Common myeloid progenitor, CD34-positive (primary cell): ENCODE measurements around the gene ASTN2.

Experiments
- CTCF ChIA-PET: fragments of 350-600 bp; sonication (Branson Sonifier 250); formaldehyde crosslinking; loops from one replicate; lab custom pipeline; 2021; ENCODE audit warnings: antibody characterized with exemption; lab: Charles Lee
- POLR2A ChIA-PET: fragments of 350-600 bp; sonication (Branson Sonifier 250); formaldehyde crosslinking; loops from one replicate; lab custom pipeline; 2021; ENCODE audit warnings: antibody characterized with exemption; lab: Charles Lee
- DNase-seq, 3 donors: peaks; one replicate each; pipeline versions ENCODE4 v3.0.0 to v3.0.0-alpha.2; 2013
- H3K27ac ChIP-seq, 2 experiments: 1 replicate in 1 of 2; 2 replicates in 1 of 2; pipeline ENCODE4 v1.7.0; 2013; ENCODE audit warnings: inconsistent platforms in 2 of 2, low read length in 2 of 2, mild to moderate bottlenecking in 2 of 2, low read depth in 1 of 2, moderate library complexity in 1 of 2; ENCODE audit not compliant: severe bottlenecking in 2 of 2, insufficient read depth in 1 of 2, poor library complexity in 1 of 2
- H3K27me3 ChIP-seq, 5 experiments: replicated peaks in 2 of 5; 1 replicate in 3 of 5; 2 replicates in 2 of 5; pipeline versions ENCODE4 v1.6.1 to v1.7.0; 2013; ENCODE audit warnings: low read length in 4 of 5, mild to moderate bottlenecking in 2 of 5, moderate library complexity in 2 of 5, inconsistent platforms in 1 of 5; ENCODE audit not compliant: insufficient read depth in 5 of 5, control insufficient read depth in 4 of 5
- H3K36me3 ChIP-seq, 4 experiments: 1 replicate in 2 of 4; 2 replicates in 2 of 4; pipeline versions ENCODE4 v1.6.1 to v1.7.0; 2013; ENCODE audit warnings: low read length in 3 of 4, control low read depth in 1 of 4, mild to moderate bottlenecking in 1 of 4; ENCODE audit not compliant: control insufficient read depth in 4 of 4, insufficient read depth in 4 of 4
- H3K4me1 ChIP-seq, 4 experiments: 1 replicate in 3 of 4; 2 replicates in 1 of 4; pipeline versions ENCODE4 v1.6.1 to v1.7.1; 2013; ENCODE audit warnings: low read length in 3 of 4, mild to moderate bottlenecking in 3 of 4, control low read depth in 1 of 4, inconsistent platforms in 1 of 4, moderate library complexity in 1 of 4; ENCODE audit not compliant: control insufficient read depth in 4 of 4, insufficient read depth in 4 of 4; ENCODE audit errors: control extremely low read depth in 1 of 4
- H3K4me3 ChIP-seq, 7 experiments: 1 replicate in 4 of 7; 2 replicates in 3 of 7; pipeline versions ENCODE4 v1.5.1 to v1.7.0; 2013; ENCODE audit warnings: mild to moderate bottlenecking in 7 of 7, low read length in 6 of 7, moderate library complexity in 6 of 7, inconsistent platforms in 2 of 7, low read depth in 2 of 7, control low read depth in 1 of 7; ENCODE audit not compliant: insufficient read depth in 4 of 7, control insufficient read depth in 1 of 7; ENCODE audit errors: extremely low read depth in 1 of 7
- H3K9me3 ChIP-seq, 5 experiments: 1 replicate in 4 of 5; 2 replicates in 1 of 5; pipeline versions ENCODE4 v1.6.1 to v1.7.1; 2013; ENCODE audit warnings: low read length in 4 of 5, mild to moderate bottlenecking in 2 of 5, inconsistent platforms in 1 of 5, low read depth in 1 of 5, moderate library complexity in 1 of 5; ENCODE audit not compliant: control insufficient read depth in 4 of 5, insufficient read depth in 2 of 5; ENCODE audit errors: control extremely low read depth in 1 of 5
- WGBS: methylation state at CpG from one replicate; pipeline ENCODE4 v1.1.5; 2013; ENCODE audit not compliant: insufficient coverage; 5-methylcytosine and 5-hydroxymethylcytosine counted together

Gene ASTN2

GRCh38 chr9:116543731-116544400 lies 871.0 kb downstream of the ASTN2 start:
- Histone ChIP-seq H3K4me3 (no peak overlapping the region), H3K4me1 (peaks cover 0 to 11% (median 0%) of the 10 kb centered on the region in 4 experiments), H3K36me3 (no peaks in the 10 kb centered on the region), H3K27me3 (no peaks in the 10 kb centered on the region), H3K9me3 (no peaks in the 10 kb centered on the region), H3K27ac (no peak overlapping the region)
- 92% methylated on average over 8 of the region's 8 CpGs for WGBS
- ChIA-PET POLR2A (no interaction called here), CTCF (no interaction called here)
- no peak for DNase-seq

DNA sequence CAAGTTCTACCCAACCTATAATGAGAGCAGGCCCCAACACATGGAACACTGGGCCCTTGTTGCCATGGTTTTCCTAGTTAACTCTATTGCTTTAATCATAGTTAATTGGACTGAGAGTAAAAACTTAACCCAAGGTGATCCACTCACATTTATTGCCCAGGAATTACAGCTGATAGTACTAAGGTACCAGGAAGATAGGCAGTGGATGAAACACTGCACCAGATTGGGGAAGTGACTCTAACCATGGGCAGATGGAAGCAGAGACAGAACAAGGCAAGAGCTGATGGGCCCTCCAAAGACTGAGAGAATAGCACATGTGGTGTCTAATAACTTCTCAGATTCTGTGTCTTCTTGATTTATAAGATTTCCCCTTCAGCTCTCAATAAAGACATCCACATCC lies 873.5 kb downstream of the ASTN2 start:
- H3K27me3 ChIP-seq, result no peaks in the 10 kb centered on the region
- CTCF ChIA-PET, result no interaction called here
- H3K36me3 ChIP-seq, result no peaks in the 10 kb centered on the region
- POLR2A ChIA-PET, result no interaction called here
- peaks cover 0 to 2% (median 0%) of the 10 kb centered on the region in 5 experiments for H3K9me3 ChIP-seq
- H3K4me1 ChIP-seq, result no peaks in the 10 kb centered on the region
- DNase-seq, result no peak
- no peak overlapping the region for H3K4me3 ChIP-seq
- H3K27ac ChIP-seq, result no peak overlapping the region

DNA sequence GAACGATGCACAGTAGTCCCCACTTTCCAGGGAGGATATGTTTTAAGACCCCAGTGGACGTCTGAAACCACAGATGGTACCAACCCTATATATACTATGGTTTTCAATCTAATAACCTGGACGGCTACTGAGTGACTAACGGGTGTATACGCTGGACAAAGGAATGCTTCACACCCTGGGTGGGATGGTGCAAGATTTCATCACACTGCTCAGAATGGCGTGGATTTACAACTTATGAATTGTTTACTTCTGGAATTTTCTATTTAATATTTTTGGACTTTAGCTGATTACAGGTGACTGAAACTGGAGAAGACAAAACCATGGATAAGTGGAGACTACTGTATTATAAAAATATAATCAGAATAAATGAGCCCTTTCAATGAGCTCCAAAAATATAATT lies 875.3 kb downstream of the ASTN2 start:
- H3K27me3 ChIP-seq, result no peaks in the 10 kb centered on the region
- H3K36me3 ChIP-seq, result no peaks in the 10 kb centered on the region
- ChIA-PET CTCF (no interaction called here), POLR2A (no interaction called here)
- peaks cover 0 to 2% (median 0%) of the 10 kb centered on the region in 5 experiments for H3K9me3 ChIP-seq
- H3K27ac ChIP-seq, result no peak overlapping the region
- H3K4me1 ChIP-seq, result no peaks in the 10 kb centered on the region
- 89% methylated on average over 4 of the region's 6 CpGs for WGBS
- H3K4me3 ChIP-seq, result no peak overlapping the region
- DNase-seq, result no peak

- ChIA-PET CTCF (interaction anchor here (1.0 kb wide), 1 partner anchor 23 kb away, joined by 3 read pairs; no protein-coding TSS in a partner anchor), POLR2A (no interaction called here)
- no peak overlapping the region for H3K4me3 ChIP-seq
- peaks cover 0 to 8% (median 0%) of the 10 kb centered on the region in 5 experiments for H3K9me3 ChIP-seq
- 100% methylated on average over 1 of the region's 1 CpG for WGBS
- H3K27me3 ChIP-seq, result no peaks in the 10 kb centered on the region
- DNase-seq, result no peak
- H3K4me1 ChIP-seq, result no peaks in the 10 kb centered on the region
- H3K27ac ChIP-seq, result no peak overlapping the region
- H3K36me3 ChIP-seq, result no peaks in the 10 kb centered on the region
Measured at GRCh38 chr9:116525611-116526010, 889.2 kb downstream of the ASTN2 start.

DNA sequence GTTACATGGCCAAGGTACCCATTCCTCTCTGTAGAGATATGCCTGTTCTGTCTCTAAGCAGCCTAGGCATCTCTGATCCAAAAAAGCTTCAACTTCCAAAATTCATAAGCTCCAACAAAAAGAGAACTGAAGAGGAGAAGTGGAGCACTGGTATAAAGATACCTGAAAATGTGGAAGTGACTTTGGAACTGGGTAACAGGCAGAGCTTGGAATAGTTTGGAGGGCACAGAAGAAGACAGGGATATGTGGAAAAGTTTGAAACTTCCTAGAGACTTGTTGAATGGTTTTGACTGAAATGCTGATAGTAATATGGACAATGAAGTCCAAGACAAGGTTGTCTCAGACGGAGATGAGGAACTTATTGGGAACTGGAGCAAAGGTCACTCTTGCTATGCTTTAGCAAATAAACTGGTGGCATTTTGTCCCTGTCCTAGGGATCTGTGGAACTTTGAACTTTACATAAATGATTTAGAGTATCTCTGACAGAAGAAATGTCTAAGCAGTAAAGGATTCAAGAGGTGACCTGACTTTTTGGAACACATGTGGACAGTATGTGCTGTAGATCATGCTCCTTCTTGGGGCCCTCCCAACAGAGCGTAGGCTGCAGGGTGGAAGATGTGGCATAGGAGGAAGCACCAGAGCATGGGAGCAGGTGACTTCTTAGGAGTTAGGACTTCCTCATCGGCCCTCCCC lies 889.9 kb downstream of the ASTN2 start:
- no peaks in the 10 kb centered on the region for H3K4me1 ChIP-seq
- H3K4me3 ChIP-seq, result no peak overlapping the region
- no peak overlapping the region for H3K27ac ChIP-seq
- no peak for DNase-seq
- CTCF ChIA-PET, result interaction anchor here (1.0 kb wide), 1 partner anchor 23 kb away, joined by 3 read pairs; no protein-coding TSS in a partner anchor
- POLR2A ChIA-PET, result interaction anchor here (0.5 kb wide), 1 partner anchor 439 kb away, joined by 4 read pairs; no protein-coding TSS in a partner anchor
- H3K27me3 ChIP-seq, result no peaks in the 10 kb centered on the region
- H3K36me3 ChIP-seq, result no peaks in the 10 kb centered on the region
- H3K9me3 ChIP-seq, result peaks cover 0 to 8% (median 0%) of the 10 kb centered on the region in 5 experiments
- WGBS, result 88% methylated on average over 3 of the region's 3 CpGs

- H3K27me3 ChIP-seq, result no peaks in the 10 kb centered on the region
- CTCF ChIA-PET, result no interaction called here
- peaks cover 0 to 16% (median 4%) of the 10 kb centered on the region in 5 experiments for H3K9me3 ChIP-seq
- no peak overlapping the region for H3K27ac ChIP-seq
- WGBS, result 100% methylated on average over 1 of the region's 2 CpGs
- DNase-seq, result no peak
- no peaks in the 10 kb centered on the region for H3K4me1 ChIP-seq
- POLR2A ChIA-PET, result no interaction called here
- H3K36me3 ChIP-seq, result no peaks in the 10 kb centered on the region
- no peak overlapping the region for H3K4me3 ChIP-seq
Measured at GRCh38 chr9:116520218-116520617, 894.6 kb downstream of the ASTN2 start.

GRCh38 chr9:116516456-116516855 lies 898.4 kb downstream of the ASTN2 start:
- H3K36me3 ChIP-seq, result no peaks in the 10 kb centered on the region
- peaks cover 0 to 17% (median 4%) of the 10 kb centered on the region in 5 experiments for H3K9me3 ChIP-seq
- DNase-seq, result no peak
- H3K27ac ChIP-seq, result no peak overlapping the region
- no peaks in the 10 kb centered on the region for H3K4me1 ChIP-seq
- 88% methylated on average over 1 of the region's 1 CpG for WGBS
- no peaks in the 10 kb centered on the region for H3K27me3 ChIP-seq
- H3K4me3 ChIP-seq, result no peak overlapping the region
- ChIA-PET CTCF (no interaction called here), POLR2A (no interaction called here)
